WI38 (cell line): ENCODE data around the gene BCL7A.

Source experiments
- H3K4me3 ChIP-seq: 2 replicates; pipeline ENCODE4 v1.5.1; 2011; ENCODE audit warnings: low read depth, mild to moderate bottlenecking, control low read depth, low read length
- CTCF ChIP-seq: IDR thresholded peaks from 2 replicates; pipeline ENCODE4 v1.5.1; 2012; ENCODE audit warnings: low read depth, mild to moderate bottlenecking, control low read depth, low read length

BCL7A gene

GRCh38 chr12:122029620-122030423 lies 8.1 kb downstream of the BCL7A start:
- no peak for TF ChIP-seq CTCF
- no peak overlapping the region for H3K4me3 ChIP-seq

- no peak overlapping the region for H3K4me3 ChIP-seq
- no peak for TF ChIP-seq CTCF
Measured at GRCh38 chr12:122030424-122031035, 8.8 kb downstream of the BCL7A start.

GRCh38 chr12:122031342-122032216 lies 9.9 kb downstream of the BCL7A start:
- H3K4me3 ChIP-seq, result no peak overlapping the region
- peak; percentile 74 for TF ChIP-seq CTCF

- no peak overlapping the region for H3K4me3 ChIP-seq
- TF ChIP-seq CTCF, result no peak
Measured at GRCh38 chr12:122032580-122032979, 10.9 kb downstream of the BCL7A start.

GRCh38 chr12:122035292-122035691 lies 13.6 kb downstream of the BCL7A start:
- H3K4me3 ChIP-seq, result no peak overlapping the region
- TF ChIP-seq CTCF, result no peak

- no peak for TF ChIP-seq CTCF
- no peak overlapping the region for H3K4me3 ChIP-seq
Measured at GRCh38 chr12:122036153-122036552, 14.5 kb downstream of the BCL7A start.
